KMS-11 (cell line): Measurements from ENCODE around the gene SYCP3.

Source experiments
- H2AFZ ChIP-seq: fragments of 200-600 bp; sonication (generic); 2 replicates; pipeline ENCODE4 v1.6.1; 2016; ENCODE audit warnings: antibody characterized with exemption, mixed run types, low read depth
- H3K27ac ChIP-seq: fragments of 200-600 bp; sonication (generic); 2 replicates; pipeline ENCODE4 v1.6.1; 2016; ENCODE audit warnings: mild to moderate bottlenecking, mixed run types
- H3K27me3 ChIP-seq: fragments of 200-600 bp; sonication (generic); 2 replicates; pipeline ENCODE4 v1.6.1; 2017; ENCODE audit warnings: mild to moderate bottlenecking, low read depth, mixed run types, moderate library complexity; ENCODE audit not compliant: insufficient read depth
- H3K36me3 ChIP-seq: fragments of 200-600 bp; sonication (generic); 2 replicates; pipeline ENCODE4 v1.6.1; 2017; ENCODE audit warnings: mild to moderate bottlenecking, mixed run types; ENCODE audit not compliant: insufficient read depth
- H3K4me1 ChIP-seq: fragments of 200-600 bp; sonication (generic); 2 replicates; pipeline ENCODE4 v1.6.1; 2016; ENCODE audit warnings: mild to moderate bottlenecking, low read depth, mixed run types; ENCODE audit not compliant: poor library complexity, severe bottlenecking
- H3K4me2 ChIP-seq: fragments of 200-600 bp; sonication (generic); 2 replicates; pipeline ENCODE4 v1.7.0; 2016; ENCODE audit warnings: mild to moderate bottlenecking, mixed run types
- H3K4me3 ChIP-seq: fragments of 200-600 bp; sonication (generic); IDR thresholded peaks from 2 replicates; pipeline ENCODE4 v1.6.1; 2017; ENCODE audit warnings: low read depth, low read length, mixed read lengths; ENCODE audit not compliant: insufficient read depth
- H3K79me2 ChIP-seq: fragments of 200-600 bp; sonication (generic); 2 replicates; pipeline ENCODE4 v1.6.1; 2016; ENCODE audit warnings: low read depth, mixed run types; ENCODE audit not compliant: insufficient read depth
- H3K9ac ChIP-seq: fragments of 200-600 bp; sonication (generic); 2 replicates; pipeline ENCODE4 v1.6.1; 2016; ENCODE audit warnings: mild to moderate bottlenecking, mixed run types
- H4K20me1 ChIP-seq: fragments of 200-600 bp; sonication (generic); 2 replicates; pipeline ENCODE4 v1.6.1; 2016; ENCODE audit warnings: mild to moderate bottlenecking, mixed run types; ENCODE audit not compliant: insufficient read depth
- TF ChIP-seq, protein P1 (sequence below): fragments of 200-600 bp; sonication (generic); conservative IDR thresholded peaks from 2 replicates; pipeline ENCODE4 v1.6.1; 2017; ENCODE audit warnings: low read depth, mild to moderate bottlenecking, antibody characterized with exemption, low read length, moderate library complexity, mixed read lengths

Gene SYCP3

GRCh38 chr12:101783150-101783549, 43.9 kb upstream of the SYCP3 start:
- Histone ChIP-seq H4K20me1 (no peaks in the 10 kb centered on the region), H3K4me1 (peaks cover 5% of the 10 kb centered on the region), H3K36me3 (no peaks in the 10 kb centered on the region), H2AFZ (no peak overlapping the region), H3K27me3 (no peaks in the 10 kb centered on the region), H3K9ac (no peak overlapping the region), H3K4me3 (no peak overlapping the region), H3K4me2 (no peak overlapping the region), H3K79me2 (no peaks in the 10 kb centered on the region), H3K27ac (no peak overlapping the region)
- TF ChIP-seq, protein P1, sequence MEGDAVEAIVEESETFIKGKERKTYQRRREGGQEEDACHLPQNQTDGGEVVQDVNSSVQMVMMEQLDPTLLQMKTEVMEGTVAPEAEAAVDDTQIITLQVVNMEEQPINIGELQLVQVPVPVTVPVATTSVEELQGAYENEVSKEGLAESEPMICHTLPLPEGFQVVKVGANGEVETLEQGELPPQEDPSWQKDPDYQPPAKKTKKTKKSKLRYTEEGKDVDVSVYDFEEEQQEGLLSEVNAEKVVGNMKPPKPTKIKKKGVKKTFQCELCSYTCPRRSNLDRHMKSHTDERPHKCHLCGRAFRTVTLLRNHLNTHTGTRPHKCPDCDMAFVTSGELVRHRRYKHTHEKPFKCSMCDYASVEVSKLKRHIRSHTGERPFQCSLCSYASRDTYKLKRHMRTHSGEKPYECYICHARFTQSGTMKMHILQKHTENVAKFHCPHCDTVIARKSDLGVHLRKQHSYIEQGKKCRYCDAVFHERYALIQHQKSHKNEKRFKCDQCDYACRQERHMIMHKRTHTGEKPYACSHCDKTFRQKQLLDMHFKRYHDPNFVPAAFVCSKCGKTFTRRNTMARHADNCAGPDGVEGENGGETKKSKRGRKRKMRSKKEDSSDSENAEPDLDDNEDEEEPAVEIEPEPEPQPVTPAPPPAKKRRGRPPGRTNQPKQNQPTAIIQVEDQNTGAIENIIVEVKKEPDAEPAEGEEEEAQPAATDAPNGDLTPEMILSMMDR, result no peak

- Histone ChIP-seq H2AFZ (no peak overlapping the region), H3K79me2 (no peaks in the 10 kb centered on the region), H4K20me1 (no peaks in the 10 kb centered on the region), H3K4me1 (peaks cover 13% of the 10 kb centered on the region), H3K4me2 (no peak overlapping the region), H3K27ac (no peak overlapping the region), H3K36me3 (no peaks in the 10 kb centered on the region), H3K9ac (no peak overlapping the region), H3K4me3 (no peak overlapping the region), H3K27me3 (no peaks in the 10 kb centered on the region)
- TF ChIP-seq, protein P1, result no peak
Measured at GRCh38 chr12:101782273-101782731, 43.0 kb upstream of the SYCP3 start.

- Histone ChIP-seq H3K4me2 (no peak overlapping the region), H3K79me2 (no peaks in the 10 kb centered on the region), H3K4me1 (peaks cover 14% of the 10 kb centered on the region), H4K20me1 (no peaks in the 10 kb centered on the region), H3K27me3 (no peaks in the 10 kb centered on the region), H2AFZ (no peak overlapping the region), H3K27ac (no peak overlapping the region), H3K9ac (no peak overlapping the region), H3K36me3 (no peaks in the 10 kb centered on the region), H3K4me3 (no peak overlapping the region)
- TF ChIP-seq, protein P1, result no peak
Measured at GRCh38 chr12:101781834-101782233, 42.6 kb upstream of the SYCP3 start.

DNA sequence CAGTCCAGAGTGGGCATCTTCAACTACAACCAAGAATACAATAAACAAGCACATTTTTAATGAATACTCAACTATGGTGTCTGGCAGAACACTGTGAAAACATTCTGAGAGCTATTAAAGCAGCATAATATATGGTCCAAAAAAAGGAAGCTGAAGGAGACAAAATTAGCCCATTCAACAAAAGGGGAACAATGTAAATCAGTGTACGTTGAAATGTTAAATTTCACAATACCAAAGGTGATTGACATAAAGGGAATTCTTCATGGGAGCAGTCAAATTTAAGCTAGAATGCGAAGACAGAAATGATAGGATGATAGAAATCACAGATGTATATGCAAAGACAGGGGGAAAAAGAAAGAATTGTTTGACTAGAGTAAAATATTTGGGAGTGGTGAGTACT, 41.3 kb upstream of the SYCP3 start:
- Histone ChIP-seq H2AFZ (no peak overlapping the region), H3K4me3 (no peak overlapping the region), H3K79me2 (no peaks in the 10 kb centered on the region), H3K36me3 (no peaks in the 10 kb centered on the region), H3K4me2 (no peak overlapping the region), H3K9ac (no peak overlapping the region), H3K27ac (no peak overlapping the region), H3K4me1 (peaks cover 14% of the 10 kb centered on the region), H4K20me1 (no peaks in the 10 kb centered on the region), H3K27me3 (no peaks in the 10 kb centered on the region)
- TF ChIP-seq, protein P1, result no peak
